Measurements from ENCODE around the gene FAM50A.

DNA sequence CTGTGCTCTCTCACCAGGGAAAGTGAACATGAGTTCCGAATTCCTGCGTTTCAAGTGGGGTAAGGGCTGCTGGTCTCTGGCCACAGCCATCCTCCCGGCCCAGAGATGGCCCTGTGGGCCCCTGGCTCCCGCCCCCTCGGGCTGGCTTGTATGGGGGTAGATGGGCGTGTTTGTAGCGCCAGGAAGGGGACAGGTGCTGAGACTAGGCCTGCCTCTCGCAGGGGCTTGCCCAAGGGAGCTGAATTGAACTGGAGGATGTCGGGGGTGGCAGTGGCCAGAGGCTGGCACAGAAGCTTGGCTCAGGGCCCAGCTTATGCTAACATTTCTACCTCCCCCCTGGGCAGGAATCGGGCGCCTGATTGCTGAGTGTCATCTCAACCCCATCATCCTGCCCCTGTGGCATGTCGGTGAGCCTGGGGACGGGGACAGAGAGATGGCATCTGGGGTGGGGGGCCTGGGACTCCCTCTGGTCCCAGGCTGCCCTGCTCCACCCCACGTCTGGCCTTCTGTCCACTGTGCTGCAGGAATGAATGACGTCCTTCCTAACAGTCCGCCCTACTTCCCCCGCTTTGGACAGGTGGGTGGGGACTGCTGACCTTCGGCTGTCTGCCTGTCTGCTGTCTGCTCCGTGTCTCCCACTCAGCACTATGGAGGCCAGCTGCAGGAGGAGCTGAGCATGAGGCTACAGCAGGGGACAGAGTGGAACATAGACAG is 24.1 kb upstream of the FAM50A start:
- TF ChIP-seq, protein P1, sequence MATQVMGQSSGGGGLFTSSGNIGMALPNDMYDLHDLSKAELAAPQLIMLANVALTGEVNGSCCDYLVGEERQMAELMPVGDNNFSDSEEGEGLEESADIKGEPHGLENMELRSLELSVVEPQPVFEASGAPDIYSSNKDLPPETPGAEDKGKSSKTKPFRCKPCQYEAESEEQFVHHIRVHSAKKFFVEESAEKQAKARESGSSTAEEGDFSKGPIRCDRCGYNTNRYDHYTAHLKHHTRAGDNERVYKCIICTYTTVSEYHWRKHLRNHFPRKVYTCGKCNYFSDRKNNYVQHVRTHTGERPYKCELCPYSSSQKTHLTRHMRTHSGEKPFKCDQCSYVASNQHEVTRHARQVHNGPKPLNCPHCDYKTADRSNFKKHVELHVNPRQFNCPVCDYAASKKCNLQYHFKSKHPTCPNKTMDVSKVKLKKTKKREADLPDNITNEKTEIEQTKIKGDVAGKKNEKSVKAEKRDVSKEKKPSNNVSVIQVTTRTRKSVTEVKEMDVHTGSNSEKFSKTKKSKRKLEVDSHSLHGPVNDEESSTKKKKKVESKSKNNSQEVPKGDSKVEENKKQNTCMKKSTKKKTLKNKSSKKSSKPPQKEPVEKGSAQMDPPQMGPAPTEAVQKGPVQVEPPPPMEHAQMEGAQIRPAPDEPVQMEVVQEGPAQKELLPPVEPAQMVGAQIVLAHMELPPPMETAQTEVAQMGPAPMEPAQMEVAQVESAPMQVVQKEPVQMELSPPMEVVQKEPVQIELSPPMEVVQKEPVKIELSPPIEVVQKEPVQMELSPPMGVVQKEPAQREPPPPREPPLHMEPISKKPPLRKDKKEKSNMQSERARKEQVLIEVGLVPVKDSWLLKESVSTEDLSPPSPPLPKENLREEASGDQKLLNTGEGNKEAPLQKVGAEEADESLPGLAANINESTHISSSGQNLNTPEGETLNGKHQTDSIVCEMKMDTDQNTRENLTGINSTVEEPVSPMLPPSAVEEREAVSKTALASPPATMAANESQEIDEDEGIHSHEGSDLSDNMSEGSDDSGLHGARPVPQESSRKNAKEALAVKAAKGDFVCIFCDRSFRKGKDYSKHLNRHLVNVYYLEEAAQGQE (tag by site-specific recombination; IDR thresholded peaks at IDR 0.05) = no peak
- TF ChIP-seq, protein P2, sequence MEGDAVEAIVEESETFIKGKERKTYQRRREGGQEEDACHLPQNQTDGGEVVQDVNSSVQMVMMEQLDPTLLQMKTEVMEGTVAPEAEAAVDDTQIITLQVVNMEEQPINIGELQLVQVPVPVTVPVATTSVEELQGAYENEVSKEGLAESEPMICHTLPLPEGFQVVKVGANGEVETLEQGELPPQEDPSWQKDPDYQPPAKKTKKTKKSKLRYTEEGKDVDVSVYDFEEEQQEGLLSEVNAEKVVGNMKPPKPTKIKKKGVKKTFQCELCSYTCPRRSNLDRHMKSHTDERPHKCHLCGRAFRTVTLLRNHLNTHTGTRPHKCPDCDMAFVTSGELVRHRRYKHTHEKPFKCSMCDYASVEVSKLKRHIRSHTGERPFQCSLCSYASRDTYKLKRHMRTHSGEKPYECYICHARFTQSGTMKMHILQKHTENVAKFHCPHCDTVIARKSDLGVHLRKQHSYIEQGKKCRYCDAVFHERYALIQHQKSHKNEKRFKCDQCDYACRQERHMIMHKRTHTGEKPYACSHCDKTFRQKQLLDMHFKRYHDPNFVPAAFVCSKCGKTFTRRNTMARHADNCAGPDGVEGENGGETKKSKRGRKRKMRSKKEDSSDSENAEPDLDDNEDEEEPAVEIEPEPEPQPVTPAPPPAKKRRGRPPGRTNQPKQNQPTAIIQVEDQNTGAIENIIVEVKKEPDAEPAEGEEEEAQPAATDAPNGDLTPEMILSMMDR (tag by site-specific recombination; IDR thresholded peaks at IDR 0.05) = no peak
- TF ChIP-seq MYNN (tag by site-specific recombination; IDR thresholded peaks at IDR 0.05; ENCODE audit: borderline replicate concordance) = no peak
- no peak for TF ChIP-seq ZBTB17 (tag by site-specific recombination; IDR thresholded peaks at IDR 0.05)
- no peak for TF ChIP-seq ZNF133 (tag by site-specific recombination; IDR thresholded peaks at IDR 0.05)
